Panc1 (cell line): ENCODE measurements around the gene PTPRN.

Experiments used
- SIN3A ChIP-seq: IDR thresholded peaks from 2 replicates; pipeline ENCODE4 v1.6.1; 2012; ENCODE audit warnings: low read depth, mild to moderate bottlenecking, low read length, moderate library complexity, borderline replicate concordance; ENCODE audit not compliant: insufficient read depth
- TF ChIP-seq, protein P1 (sequence below): fragments of 450-650 bp; IDR thresholded peaks from 2 replicates; pipeline ENCODE4 v1.5.1; 2017; ENCODE audit warnings: mild to moderate bottlenecking
- TF ChIP-seq, protein P2 (sequence below), 2 experiments: IDR thresholded peaks; 2 replicates each; pipeline ENCODE4 v1.6.1; 2011 to 2012; ENCODE audit warnings: low read depth in 2 of 2, control low read depth in 1 of 2, low read length in 1 of 2, mild to moderate bottlenecking in 1 of 2, moderate library complexity in 1 of 2; ENCODE audit not compliant: insufficient read depth in 1 of 2

DNA sequence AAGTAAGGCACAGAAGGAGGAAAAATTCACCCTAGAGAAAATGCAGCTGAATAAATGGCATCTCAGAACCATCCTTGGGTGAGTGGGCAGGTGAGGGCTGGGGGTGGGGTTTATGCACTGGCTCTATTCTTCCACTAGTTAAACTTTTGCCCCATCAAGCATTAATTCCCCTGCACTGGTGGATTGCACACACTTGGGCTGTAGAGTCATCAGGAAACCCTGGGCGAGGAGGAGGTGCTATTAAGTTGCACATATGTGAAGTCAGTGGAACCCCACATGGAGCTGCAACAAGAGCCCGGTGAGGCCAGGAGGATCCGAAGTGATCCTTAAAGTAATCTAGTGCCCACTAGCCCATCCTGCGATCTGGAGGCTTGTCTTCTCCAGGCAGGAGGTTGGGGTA is 36.8 kb downstream of the PTPRN start:
- TF ChIP-seq, protein P1, sequence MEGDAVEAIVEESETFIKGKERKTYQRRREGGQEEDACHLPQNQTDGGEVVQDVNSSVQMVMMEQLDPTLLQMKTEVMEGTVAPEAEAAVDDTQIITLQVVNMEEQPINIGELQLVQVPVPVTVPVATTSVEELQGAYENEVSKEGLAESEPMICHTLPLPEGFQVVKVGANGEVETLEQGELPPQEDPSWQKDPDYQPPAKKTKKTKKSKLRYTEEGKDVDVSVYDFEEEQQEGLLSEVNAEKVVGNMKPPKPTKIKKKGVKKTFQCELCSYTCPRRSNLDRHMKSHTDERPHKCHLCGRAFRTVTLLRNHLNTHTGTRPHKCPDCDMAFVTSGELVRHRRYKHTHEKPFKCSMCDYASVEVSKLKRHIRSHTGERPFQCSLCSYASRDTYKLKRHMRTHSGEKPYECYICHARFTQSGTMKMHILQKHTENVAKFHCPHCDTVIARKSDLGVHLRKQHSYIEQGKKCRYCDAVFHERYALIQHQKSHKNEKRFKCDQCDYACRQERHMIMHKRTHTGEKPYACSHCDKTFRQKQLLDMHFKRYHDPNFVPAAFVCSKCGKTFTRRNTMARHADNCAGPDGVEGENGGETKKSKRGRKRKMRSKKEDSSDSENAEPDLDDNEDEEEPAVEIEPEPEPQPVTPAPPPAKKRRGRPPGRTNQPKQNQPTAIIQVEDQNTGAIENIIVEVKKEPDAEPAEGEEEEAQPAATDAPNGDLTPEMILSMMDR, result no peak
- TF ChIP-seq, protein P2, sequence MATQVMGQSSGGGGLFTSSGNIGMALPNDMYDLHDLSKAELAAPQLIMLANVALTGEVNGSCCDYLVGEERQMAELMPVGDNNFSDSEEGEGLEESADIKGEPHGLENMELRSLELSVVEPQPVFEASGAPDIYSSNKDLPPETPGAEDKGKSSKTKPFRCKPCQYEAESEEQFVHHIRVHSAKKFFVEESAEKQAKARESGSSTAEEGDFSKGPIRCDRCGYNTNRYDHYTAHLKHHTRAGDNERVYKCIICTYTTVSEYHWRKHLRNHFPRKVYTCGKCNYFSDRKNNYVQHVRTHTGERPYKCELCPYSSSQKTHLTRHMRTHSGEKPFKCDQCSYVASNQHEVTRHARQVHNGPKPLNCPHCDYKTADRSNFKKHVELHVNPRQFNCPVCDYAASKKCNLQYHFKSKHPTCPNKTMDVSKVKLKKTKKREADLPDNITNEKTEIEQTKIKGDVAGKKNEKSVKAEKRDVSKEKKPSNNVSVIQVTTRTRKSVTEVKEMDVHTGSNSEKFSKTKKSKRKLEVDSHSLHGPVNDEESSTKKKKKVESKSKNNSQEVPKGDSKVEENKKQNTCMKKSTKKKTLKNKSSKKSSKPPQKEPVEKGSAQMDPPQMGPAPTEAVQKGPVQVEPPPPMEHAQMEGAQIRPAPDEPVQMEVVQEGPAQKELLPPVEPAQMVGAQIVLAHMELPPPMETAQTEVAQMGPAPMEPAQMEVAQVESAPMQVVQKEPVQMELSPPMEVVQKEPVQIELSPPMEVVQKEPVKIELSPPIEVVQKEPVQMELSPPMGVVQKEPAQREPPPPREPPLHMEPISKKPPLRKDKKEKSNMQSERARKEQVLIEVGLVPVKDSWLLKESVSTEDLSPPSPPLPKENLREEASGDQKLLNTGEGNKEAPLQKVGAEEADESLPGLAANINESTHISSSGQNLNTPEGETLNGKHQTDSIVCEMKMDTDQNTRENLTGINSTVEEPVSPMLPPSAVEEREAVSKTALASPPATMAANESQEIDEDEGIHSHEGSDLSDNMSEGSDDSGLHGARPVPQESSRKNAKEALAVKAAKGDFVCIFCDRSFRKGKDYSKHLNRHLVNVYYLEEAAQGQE (IDR thresholded peaks at IDR 0.05; ENCODE audit: insufficient read depth in 1 of 2, low read depth in 2 of 2, low read length in 1 of 2), result no peak
- TF ChIP-seq SIN3A, result no peak
